Activated T-cell treated with anti-CD3 and anti-CD28 coated beads, Interleukin-2, amount 50 U/mL, for 72 hours (primary cell): Measurements from ENCODE around the gene DAZAP1. TPM values are rescaled to one million over a fixed set of nuclear protein-coding genes. Genes with fewer than 3 reads are reported as not detected.

Experiments
- ATAC-seq, 2 donors: fragments of 150-1000 bp; cut with Tn5 transposase; replicated peaks in 1 of 2; 2 replicates each; pipeline ENCODE4 v1.10.0; 2021; ENCODE audit warnings: moderate library complexity in 2 of 2, mild to moderate bottlenecking in 1 of 2
- DNase-seq, 2 donors: peaks; one replicate each; pipeline ENCODE4 v3.0.0; 2021 to 2022; ENCODE audit warnings: mixed read lengths in 1 of 2
- H3K27ac Mint-ChIP-seq: one replicate; pipeline ENCODE4 v1.8.0; 2022; ENCODE audit warnings: mild to moderate bottlenecking, moderate library complexity, mixed read lengths
- H3K27me3 Mint-ChIP-seq: one replicate; pipeline ENCODE4 v1.8.0; 2022; ENCODE audit warnings: low read depth, mixed read lengths
- H3K36me3 Mint-ChIP-seq, 2 donors: one replicate each; pipeline ENCODE4 v1.8.0; 2022; ENCODE audit warnings: mixed read lengths in 2 of 2, mild to moderate bottlenecking in 1 of 2; ENCODE audit not compliant: insufficient read depth in 2 of 2
- H3K4me1 Mint-ChIP-seq: one replicate; pipeline ENCODE4 v1.8.0; 2022; ENCODE audit warnings: low read depth, mixed read lengths
- H3K4me3 Mint-ChIP-seq, 2 donors: one replicate each; pipeline ENCODE4 v1.8.0; 2022; ENCODE audit warnings: mild to moderate bottlenecking in 2 of 2, mixed read lengths in 2 of 2, moderate library complexity in 2 of 2
- H3K9me3 Mint-ChIP-seq, 2 donors: one replicate each; pipeline ENCODE4 v1.8.0; 2022; ENCODE audit warnings: mixed read lengths in 2 of 2
- total RNA-seq, 2 donors: library from RNA; stranded (reverse); gene quantifications; one replicate each; pipeline ENCODE4 v1.2.3, GENCODE V29; 2022

DAZAP1 gene
- total RNA-seq, 2 donors from 2014 or later, result 219 to 252 TPM

DNA sequence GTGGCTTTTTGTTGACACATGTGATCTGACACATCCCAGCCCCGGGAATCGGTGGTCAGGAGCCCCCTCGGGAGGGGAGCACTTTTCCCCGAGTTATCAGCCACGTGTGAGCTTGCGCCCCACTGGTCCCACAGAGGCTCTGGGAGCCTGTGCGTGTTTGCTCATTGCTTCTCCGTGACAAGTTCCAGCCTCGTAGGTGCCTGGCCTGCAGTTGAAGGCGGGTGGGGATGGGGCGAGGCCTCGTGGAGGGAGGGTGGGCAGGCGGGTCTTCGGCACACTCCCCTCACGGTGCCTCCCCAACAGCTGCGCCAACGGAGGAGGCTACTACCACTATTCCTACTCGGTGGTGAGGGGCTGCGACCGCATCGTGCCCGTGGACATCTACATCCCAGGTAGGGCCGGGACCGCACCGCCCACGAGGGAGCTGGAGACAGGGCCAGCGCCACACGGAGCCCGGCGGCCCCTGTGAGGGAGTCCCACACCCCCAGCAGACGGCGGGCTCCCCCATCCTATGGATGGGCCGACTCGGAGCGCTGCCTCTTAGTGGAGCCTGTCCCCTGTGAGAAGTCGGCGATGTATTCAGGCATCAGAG is 14.4 kb upstream of the DAZAP1 start:
- no peaks in the 10 kb centered on the region for H3K9me3 Mint-ChIP-seq
- no peak for ATAC-seq
- H3K27me3 Mint-ChIP-seq, result no peaks in the 10 kb centered on the region
- no peak overlapping the region for H3K4me3 Mint-ChIP-seq
- H3K4me1 Mint-ChIP-seq, result no peaks in the 10 kb centered on the region
- DNase-seq, result no peak
- no peak overlapping the region for H3K27ac Mint-ChIP-seq
- peaks cover 4 to 6% of the 10 kb centered on the region in 2 donors for H3K36me3 Mint-ChIP-seq

DNA sequence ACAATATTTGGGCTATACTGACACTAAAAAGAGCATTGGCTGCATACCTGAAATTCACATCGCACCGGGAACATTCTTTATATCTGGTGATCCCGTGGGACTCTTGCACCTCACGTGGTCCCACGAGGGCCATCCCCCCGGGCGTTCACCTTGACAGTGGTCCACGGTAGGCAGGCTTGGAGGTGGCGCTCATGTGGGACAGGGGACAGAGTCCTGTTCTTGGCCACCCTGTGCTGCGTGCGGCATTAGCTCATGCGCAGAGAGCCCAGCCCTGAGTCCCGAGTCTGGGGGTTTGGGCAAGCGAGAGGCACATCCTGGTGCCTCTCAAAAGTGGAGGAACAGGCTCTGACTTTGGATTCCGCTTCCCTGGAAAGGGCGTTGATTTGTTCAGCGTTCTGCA is 13.5 kb upstream of the DAZAP1 start:
- DNase-seq, result no peak
- ATAC-seq, result no peak
- Mint-ChIP-seq H3K27ac (no peak overlapping the region), H3K9me3 (no peaks in the 10 kb centered on the region), H3K36me3 (peaks cover 6 to 7% of the 10 kb centered on the region in 2 donors), H3K4me1 (peaks cover 5% of the 10 kb centered on the region), H3K4me3 (no peak overlapping the region), H3K27me3 (no peaks in the 10 kb centered on the region)

DNA sequence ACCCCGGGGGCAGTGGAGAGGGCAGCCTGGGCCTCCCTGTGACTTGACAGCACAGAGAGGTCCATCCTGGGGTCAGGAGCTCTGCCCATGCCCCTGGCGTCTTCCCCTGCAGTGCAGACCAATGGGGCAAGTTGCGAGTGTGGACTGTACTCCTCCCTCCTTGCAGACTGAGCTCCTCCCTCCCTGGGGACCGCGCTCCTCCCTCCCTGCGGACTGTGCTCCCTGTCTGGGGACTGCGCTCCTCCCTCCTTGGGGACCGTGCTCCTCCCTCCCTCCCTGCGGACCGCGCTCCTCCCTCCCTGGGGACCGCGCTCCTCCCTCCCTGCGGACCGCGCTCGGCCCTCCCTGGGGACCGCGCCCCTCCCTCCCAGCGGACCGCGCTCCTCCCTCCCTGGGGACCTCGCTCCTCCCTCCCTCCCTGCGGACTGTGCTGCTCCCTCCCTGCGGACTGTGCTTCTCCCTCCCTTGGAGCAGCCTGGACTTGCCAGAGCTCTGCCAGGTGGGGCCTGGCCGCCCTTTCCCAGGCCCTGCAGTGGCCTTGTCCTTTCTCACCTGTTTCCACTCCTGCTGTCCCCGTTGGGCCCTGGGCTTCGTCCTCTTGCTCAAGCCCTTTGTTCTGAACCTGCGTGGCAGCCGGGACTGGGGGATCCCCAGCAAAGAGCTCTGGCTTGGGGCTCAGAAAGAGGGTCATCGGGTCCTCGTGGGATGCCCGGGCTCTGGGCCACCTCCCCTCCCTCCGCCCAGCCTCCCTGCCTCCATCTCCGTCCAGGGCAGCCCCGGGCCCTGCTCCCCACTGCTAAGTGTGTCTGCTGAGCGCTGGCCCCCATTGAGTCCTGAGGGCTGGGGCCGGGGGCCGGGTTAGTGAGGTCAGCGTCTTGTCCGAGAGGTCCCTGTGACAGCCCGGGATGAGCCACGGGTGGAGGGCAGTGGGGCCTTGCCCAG is 12.9 kb upstream of the DAZAP1 start:
- ATAC-seq (no peak), DNase-seq (no peak)
- Mint-ChIP-seq H3K36me3 (peaks cover 1 to 7% of the 10 kb centered on the region in 2 donors), H3K4me3 (no peak overlapping the region), H3K4me1 (peaks cover 6% of the 10 kb centered on the region), H3K27me3 (no peaks in the 10 kb centered on the region), H3K27ac (no peak overlapping the region), H3K9me3 (no peaks in the 10 kb centered on the region)

DNA sequence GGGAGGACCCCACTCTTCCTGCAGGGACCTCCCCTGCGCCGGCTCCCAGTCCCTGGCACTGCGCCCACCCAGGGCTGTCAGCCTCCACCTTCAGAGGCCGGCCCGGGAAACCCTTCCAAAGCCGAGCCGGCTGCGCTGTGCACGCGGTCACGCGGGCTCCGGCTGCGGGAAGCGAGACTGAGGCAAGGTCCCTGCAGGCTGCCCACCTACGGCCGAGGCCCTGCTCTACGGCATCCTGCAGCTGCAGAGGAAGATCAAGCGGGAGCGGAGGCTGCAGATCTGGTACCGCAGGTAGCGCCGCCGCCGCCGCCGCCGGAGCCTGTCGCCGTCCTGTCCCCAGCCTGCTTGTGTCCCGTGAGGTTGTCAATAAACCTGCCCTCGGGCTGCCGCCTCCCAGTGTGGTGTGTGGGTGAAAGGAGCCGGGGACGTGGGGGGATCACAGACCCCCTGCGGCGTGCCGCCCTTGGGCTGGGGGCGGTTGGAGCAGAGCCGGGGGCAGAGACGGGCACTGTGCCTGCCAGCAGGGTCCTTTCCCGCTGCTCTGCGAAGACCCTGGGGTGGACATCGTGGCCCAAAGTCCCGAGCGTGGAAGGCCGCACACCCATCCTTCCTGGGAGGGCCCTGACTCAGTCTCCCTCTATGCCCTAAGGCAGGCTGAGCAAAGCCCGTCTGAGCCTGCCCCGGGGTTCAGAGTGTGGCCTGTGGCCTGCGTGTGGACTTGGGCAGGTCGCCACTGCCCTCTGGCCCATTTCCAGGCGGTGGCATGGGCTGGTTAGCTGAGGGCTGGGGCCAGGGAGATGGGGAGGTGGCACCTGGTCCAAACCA is 12.0 kb upstream of the DAZAP1 start:
- ATAC-seq, result no peak
- no peak for DNase-seq
- H3K4me3 Mint-ChIP-seq, result no peak overlapping the region
- no peaks in the 10 kb centered on the region for H3K27me3 Mint-ChIP-seq
- H3K4me1 Mint-ChIP-seq, result peaks cover 6% of the 10 kb centered on the region
- no peaks in the 10 kb centered on the region for H3K9me3 Mint-ChIP-seq
- H3K36me3 Mint-ChIP-seq, result peaks cover 1 to 7% of the 10 kb centered on the region in 2 donors
- H3K27ac Mint-ChIP-seq, result no peak overlapping the region

DNA sequence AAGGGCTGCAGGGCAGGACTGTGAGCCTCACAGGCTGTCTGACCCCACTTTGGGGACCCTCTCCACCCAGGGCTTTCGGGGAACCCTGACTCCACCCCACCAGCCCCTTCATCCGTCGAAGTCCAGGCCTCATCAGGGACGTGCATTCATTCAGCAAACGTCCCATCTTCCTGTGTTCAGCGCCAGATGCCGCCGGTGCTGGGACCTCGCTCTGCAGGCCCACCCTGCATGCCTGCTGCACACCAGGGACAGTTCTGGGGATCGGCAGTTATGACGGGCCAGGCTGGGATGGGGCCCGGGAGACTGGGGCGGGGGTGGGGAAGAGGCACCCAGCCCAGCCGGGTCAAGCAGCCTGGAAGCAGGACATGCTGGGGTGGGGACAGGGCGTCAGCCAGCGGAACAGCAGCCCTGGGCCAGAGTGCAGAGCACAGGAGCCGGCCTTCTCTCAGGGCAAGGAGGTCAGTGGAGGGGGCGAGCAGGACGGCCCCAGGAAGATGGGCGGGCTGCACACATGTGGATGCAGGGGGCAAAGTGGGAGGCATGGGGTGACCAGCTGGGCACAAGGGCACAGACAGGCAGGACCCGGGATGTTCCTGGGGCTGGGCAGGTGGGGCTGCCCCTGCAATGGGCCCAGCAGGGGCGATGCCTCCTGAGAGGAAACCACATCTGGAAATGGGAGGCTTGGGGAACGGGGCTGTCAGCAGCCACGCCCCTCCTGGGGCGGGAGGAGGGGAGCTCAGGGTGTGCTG is 11.2 kb upstream of the DAZAP1 start:
- no peak overlapping the region for H3K27ac Mint-ChIP-seq
- H3K4me3 Mint-ChIP-seq, result no peak overlapping the region
- H3K36me3 Mint-ChIP-seq, result peaks cover 0 to 6% of the 10 kb centered on the region in 2 donors
- DNase-seq, result no peak
- no peaks in the 10 kb centered on the region for H3K27me3 Mint-ChIP-seq
- H3K9me3 Mint-ChIP-seq, result no peaks in the 10 kb centered on the region
- ATAC-seq, result no peak
- H3K4me1 Mint-ChIP-seq, result peaks cover 6% of the 10 kb centered on the region

DNA sequence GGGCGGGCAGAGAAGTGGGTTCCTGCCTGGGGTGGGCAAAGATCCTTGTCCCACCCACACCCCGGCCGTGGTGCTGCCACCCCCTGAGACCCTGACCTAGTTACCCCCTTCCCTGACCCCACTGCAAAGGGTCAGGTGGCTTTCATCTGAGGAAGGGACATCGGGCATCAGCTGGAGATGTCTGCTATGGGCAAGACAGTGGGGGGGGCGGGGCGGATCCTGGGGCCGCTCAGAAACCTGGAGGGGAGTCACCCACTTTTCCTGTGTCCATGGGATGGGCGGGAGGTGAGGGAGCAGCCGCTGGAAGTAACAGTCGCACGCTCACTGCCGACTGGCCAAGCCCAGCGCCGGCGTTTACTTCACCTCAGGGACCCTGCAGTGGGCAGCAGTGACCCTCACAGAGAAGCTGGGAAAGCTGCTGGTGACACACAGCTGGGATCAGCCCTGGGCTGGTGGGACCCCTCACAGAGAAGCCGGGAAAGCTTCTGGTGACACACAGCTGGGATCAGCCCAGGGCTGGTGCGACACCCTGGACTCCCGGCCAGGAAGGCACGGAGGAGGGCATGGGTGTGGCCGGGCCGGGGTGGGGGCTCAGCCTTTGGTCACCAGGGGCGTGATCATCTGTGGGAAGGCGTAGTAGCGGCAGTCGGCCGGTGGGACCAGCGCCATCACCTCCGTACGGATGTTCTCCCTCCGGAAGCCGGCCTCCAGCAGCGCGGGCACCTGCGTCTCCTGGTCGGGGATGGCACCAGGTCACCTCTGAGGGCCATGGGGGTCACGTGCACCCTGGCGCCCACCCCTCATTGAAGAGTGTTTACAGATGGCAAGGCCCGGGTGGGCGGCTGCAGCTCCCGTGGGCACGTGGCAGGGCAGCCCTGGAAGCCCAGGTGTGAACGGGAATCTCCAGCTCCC is 10.4 kb upstream of the DAZAP1 start:
- Mint-ChIP-seq H3K27ac (no peak overlapping the region), H3K9me3 (no peaks in the 10 kb centered on the region), H3K4me1 (peaks cover 6% of the 10 kb centered on the region), H3K27me3 (no peaks in the 10 kb centered on the region), H3K4me3 (no peak overlapping the region), H3K36me3 (peaks cover 0 to 3% of the 10 kb centered on the region in 2 donors)
- DNase-seq, result no peak
- no peak for ATAC-seq

DNA sequence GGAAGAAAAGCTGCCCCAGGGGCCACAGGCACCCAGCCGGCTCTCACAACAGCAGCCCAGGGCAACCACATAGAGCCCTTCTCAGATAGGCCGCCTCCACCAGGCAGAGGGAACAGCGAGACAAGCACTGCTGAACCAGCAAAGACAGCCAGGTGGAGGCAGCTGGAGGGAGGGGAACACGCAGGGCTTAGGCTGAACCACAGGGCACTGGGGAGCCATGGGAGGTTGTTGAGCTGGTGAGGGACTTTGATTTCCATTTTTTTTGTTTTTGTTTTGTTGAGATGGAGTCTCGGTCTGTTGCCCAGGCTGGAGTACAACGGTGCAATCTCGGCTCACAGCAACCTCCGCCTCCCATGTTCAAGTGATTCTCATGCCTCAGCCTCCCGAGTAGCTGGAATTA is 9.5 kb upstream of the DAZAP1 start:
- H3K36me3 Mint-ChIP-seq, result peaks cover 0 to 3% of the 10 kb centered on the region in 2 donors
- ATAC-seq, result no peak
- DNase-seq, result no peak
- peaks cover 13% of the 10 kb centered on the region for H3K4me1 Mint-ChIP-seq
- no peaks in the 10 kb centered on the region for H3K9me3 Mint-ChIP-seq
- H3K27ac Mint-ChIP-seq, result no peak overlapping the region
- no peak overlapping the region for H3K4me3 Mint-ChIP-seq
- H3K27me3 Mint-ChIP-seq, result peaks cover 4% of the 10 kb centered on the region

DNA sequence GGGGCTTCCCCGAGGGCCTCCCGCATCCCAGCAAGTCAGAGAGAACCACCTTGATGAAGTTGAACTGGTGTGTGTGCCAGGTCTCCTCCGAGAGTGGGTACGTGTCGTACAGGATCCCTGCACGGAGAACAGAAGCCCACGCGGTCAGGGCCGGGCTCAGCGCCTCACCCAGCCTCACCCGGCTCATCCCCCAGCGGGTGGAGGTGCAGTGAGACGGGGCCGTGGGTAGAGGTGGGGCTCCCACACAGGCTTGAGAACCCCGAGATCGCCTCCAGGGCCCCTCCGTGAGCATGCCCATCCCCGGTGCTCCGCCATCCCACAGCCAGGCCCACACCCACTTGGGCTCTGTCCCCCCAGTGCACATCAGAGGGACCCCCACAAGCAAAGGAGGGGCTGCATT is 8.3 kb upstream of the DAZAP1 start:
- ATAC-seq (no peak), DNase-seq (no peak)
- H3K27ac Mint-ChIP-seq, result no peak overlapping the region
- H3K4me3 Mint-ChIP-seq, result no peak overlapping the region
- H3K4me1 Mint-ChIP-seq, result peaks cover 15% of the 10 kb centered on the region
- H3K9me3 Mint-ChIP-seq, result no peaks in the 10 kb centered on the region
- H3K36me3 Mint-ChIP-seq, result peaks cover 0 to 3% of the 10 kb centered on the region in 2 donors
- H3K27me3 Mint-ChIP-seq, result peaks cover 7% of the 10 kb centered on the region

DNA sequence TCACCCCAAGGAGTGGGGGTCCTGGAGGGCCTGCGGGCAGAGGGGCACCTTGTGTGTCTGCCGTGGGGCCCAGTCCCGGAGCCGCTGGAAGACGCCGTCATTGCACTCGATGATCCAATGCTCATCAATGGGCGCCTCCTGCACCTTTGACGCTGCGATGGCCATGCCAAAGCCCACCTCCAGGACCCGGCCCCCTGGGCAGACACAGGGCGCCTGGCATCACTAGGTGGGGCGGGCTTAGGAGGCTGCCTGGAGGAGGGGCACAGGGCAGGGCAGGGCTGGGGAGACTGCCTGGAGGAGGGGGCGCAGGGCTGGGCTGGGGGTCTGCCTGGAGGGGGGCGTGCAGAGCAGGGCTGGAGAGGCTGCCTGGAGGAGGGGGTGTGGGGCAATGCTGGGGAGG is 7.6 kb upstream of the DAZAP1 start:
- no peaks in the 10 kb centered on the region for H3K9me3 Mint-ChIP-seq
- peaks cover 0 to 3% of the 10 kb centered on the region in 2 donors for H3K36me3 Mint-ChIP-seq
- DNase-seq (no peak), ATAC-seq (no peak)
- H3K27ac Mint-ChIP-seq, result no peak overlapping the region
- H3K4me1 Mint-ChIP-seq, result peaks cover 15% of the 10 kb centered on the region
- peaks cover 7% of the 10 kb centered on the region for H3K27me3 Mint-ChIP-seq
- H3K4me3 Mint-ChIP-seq, result peak overlapping the region in 1 of 2 donors; percentile 20

DNA sequence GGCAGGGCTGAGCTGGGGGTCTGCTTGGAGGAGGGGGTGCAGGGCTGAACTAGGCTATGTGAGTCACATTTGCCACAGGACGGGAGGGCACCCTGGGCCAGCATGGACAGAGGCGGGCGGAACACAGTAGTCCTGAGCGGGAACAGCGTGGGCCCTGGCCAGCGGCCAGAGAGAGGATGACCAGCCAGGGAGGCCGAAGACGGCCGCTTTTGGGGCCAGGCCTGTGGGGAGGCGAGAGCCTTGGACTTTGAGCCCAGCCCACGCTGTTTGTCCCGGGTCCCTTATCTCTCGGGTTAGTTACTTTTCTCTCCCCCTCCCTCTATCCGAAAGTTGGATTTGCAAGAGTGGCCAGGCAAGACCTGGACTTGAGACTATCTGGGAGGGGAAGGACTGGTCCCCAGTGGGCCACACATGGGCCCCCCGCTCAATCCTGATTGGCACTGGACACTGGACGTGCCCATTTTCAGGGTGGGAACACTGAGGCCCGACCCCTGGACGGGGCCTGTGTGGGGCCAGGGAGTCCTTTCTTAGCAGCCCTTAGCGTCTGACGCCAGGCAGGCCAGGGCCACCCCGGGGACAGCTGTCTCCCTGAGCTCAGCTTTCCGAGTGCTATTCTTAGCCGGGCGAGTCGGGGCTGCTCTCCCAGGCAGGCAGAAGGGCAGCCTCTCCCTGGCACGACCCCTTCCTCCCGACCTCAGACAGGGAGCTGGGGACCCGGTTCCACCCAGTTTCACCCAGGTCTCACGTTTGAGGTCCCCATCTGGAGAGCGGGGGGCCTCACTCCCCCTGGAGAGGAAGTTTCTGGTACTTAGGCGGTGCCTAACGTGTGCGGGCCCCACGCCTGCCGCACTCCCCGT is 6.9 kb upstream of the DAZAP1 start:
- DNase-seq, result peak in 1 of 2 donors; percentile 18
- Mint-ChIP-seq H3K27me3 (peaks cover 7% of the 10 kb centered on the region), H3K36me3 (peaks cover 0 to 3% of the 10 kb centered on the region in 2 donors), H3K4me3 (peak overlapping the region; percentile 67 to 75), H3K4me1 (peaks cover 15% of the 10 kb centered on the region), H3K27ac (no peak overlapping the region), H3K9me3 (no peaks in the 10 kb centered on the region)
- peak; percentile 23 to 26 for ATAC-seq
